NCI-H526 treated with DMSO at 0.1 percent for 48 hours (cell line): Measurements from ENCODE around the gene PDRG1.
A peak's percentile ranks its signal among the peaks of the same experiment; 100 is the strongest.
"Not testable (repeated sequence)": the region's sequence is repeated elsewhere in the genome, so short reads cannot be mapped to it uniquely, and the experiment has no call there.

Experiments used
- DNase-seq: peaks from one replicate; lab custom pipeline; 2025; lab: John Stamatoyannopoulos, UW

Gene PDRG1

DNA sequence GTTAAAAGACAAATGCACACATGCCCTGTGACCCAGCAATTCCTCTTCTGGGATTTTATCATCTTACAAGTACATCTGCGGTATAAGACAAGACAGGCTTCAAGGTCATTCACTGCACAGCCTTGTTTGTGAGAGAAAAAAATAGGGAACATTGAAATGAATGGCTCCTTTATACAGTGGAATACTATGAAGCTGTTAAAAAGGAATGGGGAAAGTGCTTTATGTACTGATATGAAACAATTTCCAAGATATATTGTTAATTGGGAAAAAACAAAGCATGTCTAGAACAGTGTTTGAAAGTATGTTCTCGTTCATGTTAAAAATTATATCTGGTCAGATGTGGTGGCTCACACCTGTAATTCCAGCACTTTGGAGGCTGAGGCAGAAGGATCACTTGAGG, 25.4 kb downstream of the PDRG1 start:
- DNase-seq, result no peak

GRCh38 chr20:31925631-31926030, 26.2 kb downstream of the PDRG1 start:
- no peak for DNase-seq

- no peak for DNase-seq
Measured at GRCh38 chr20:31924561-31924960, 27.3 kb downstream of the PDRG1 start.

GRCh38 chr20:31923388-31924331, 28.2 kb downstream of the PDRG1 start:
- DNase-seq, result no peak

DNA sequence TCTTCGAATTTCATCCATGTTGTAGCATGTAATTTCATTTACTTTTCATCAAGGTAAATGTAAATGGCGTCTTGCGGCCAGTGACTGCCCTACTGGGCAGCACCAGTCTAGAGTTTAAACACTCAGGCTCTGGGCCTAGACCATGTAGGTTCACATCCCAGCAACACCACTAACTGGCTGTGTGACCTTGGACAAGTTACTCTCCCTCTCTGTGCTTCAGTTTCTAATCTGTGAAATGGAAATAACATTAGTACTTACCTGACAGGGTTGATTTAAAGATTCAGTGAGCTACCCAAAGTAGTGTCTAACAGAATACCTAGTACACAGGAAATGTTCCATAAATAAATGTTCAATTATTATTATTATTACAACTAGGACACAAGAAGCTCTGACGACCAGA, 29.3 kb downstream of the PDRG1 start:
- DNase-seq, result no peak

- DNase-seq, result no peak
Measured at GRCh38 chr20:31922181-31922580, 29.7 kb downstream of the PDRG1 start.

GRCh38 chr20:31921480-31921879, 30.4 kb downstream of the PDRG1 start:
- DNase-seq, result not testable (repeated sequence)

DNA sequence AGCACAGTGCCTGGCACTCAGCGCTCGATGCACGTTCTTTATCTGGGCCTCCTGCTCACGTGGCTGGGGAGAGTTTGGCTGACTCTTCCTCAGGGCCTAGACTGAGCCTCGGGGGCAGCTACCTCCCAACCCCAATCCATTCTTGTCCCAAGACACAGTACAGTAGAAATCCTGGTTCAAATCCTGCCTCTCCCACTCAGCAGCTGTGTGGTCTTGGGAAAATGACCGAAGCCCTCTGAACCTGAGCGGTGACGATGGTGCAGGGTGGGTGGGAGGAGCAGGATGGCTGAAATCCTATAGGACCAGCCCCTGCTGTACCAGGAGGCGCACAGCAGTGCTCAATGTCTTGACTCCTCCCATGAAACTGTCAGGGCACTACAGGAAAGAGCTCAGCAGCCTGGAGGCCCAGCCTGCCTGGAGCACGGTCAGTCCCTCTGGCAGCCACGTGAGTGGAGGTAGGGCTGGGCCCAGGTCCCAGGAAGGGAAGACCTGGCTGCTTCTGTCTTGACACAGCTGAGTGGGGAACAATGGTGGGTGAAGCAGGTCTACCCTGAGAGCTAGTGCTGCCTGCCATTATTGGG, 31.5 kb downstream of the PDRG1 start:
- DNase-seq, result no peak

DNA sequence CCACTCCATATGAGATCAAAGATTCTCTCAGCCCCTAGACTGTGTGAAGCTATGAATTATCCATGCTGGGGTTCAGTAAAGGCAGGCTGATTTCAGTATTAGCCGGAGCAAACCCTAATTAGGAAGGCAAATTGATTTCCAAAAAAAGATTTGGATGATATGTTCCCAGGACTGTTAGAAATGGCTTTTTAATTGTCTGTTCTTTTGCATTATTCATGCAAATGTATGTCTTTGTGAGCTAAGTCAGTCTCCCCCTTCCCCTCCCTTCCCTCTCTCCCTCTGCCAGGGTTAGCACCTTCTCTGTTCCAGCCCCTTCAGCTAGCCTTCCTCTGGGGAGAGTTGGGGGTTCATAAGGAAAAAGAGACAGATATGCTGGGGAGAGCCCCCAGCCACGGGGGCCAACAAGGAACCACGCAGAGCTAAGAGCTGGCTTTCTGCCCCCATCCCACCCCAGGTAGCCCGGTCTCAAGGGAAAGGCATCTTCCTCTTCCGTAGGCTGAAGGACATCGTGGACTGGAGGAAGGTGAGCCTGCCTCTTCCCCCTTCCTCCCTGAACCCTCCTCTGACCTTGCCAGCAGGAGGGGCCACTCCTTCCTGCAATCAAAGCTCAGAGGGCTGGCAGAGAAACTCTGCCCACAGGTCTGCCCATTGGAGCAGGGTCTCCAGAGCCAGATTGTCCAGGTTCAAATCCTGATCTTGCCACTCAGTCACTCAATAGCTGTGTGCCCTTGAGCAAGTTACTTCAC, 32.3 kb downstream of the PDRG1 start:
- DNase-seq, result peak; percentile 5

DNA sequence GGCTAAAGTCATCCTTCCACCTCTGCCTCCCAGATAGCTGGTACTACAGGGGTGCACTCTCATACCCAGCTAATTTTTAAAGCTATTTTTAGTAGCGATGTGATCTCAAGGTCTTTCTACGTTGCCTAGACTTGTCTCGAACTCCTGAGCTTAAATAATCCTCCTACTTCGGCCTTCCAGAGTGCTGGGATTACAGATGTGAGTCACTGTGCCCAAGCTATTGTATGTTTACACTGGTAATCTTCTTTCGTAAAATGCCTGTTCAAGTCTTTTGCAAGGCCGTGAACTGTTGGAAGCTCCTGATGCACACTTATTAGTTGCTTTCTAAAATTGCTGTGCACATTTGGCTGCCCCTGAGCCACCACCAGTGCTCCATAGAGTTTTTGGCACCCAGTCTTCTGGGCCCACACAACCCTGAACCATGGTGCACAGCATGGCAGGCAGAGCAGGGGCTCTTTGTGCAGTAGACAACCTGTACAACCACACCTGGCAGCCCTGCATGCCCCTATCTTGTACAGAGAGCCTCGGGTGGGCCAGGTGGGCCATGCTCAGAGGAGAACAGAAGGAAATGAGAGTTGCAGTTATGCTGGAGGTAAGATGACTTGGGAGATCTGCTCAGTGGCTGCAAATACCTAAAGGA, 33.3 kb downstream of the PDRG1 start:
- no peak for DNase-seq

DNA sequence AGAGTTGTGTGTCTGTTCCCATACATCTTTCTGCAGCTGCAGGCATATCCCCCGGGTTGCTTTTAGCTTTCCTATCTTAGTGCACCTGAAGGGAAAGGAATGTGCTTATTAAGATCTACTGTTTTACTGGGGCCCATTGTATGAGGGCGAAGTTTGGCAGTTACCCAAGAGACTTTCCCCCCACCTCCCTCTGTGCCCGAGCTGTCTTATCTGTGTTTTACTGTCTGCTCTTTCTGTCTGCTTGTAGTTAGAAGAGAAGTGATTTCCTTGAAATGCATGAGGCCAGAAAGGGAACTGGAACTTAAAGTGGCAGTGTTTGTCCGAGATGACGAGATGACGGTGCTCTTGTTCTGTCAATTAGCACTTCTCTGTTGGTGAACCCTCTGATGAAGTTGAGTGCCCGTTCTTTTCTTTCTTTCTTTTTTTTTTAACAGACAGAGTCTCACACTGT, 33.9 kb downstream of the PDRG1 start:
- not testable (repeated sequence) for DNase-seq

DNA sequence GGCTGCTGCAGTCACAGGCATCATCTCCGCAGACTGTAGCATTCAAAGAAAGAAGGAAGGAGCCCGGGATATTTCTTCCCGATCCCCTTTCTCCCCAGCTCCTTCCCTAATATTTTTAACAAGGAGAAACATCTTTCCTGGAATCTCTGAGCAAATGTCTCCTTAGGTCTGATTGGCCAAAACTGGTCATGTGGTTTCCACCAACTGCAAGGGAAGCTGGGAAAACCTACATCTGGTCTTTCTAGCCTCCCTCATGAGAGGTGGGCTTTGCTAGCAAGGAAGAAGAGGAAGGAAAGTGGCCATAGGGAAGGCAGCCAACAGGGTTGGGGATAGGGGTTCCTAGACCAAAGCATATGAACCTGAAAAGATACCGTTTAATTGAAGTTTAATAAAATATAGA, 35.1 kb downstream of the PDRG1 start:
- no peak for DNase-seq

DNA sequence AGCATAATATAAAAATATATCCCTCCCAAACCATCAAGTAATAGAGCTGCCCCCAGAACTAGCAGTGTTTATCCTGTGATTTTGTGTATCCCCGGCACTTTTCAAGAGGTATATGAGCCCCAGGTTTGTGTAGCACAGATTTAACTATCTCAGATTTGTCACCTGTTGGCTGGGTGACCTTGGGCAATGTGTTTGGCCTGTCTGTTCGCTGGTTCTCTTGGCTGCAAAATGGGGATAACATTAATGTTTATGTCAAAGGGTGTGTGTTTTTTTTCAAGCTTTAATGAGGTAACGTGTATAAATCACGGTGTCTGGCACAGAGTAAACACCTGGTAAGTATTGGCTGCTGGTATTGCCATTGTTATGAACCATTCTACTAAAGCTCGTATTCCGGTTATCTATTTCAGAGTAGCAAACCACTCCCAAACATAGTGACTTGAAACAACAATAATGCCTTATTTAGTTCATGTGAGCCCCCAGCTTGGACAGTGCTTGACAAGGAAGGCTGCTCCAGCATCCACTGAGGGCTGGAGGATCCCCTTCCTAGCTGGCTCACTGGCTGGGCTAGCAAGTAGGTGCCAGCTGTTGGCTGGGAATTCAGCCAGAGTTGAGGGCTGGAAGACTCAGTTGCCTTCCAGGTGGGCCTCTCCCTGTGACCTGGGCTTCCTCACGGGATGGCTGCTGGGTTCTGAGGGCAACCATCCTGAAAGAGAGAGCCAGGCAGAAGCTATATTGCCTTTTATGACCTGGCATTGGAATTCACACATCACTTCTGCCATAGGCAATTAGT, 36.2 kb downstream of the PDRG1 start:
- no peak for DNase-seq

- no peak for DNase-seq
Measured at GRCh38 chr20:31914170-31914569, 37.7 kb downstream of the PDRG1 start.

GRCh38 chr20:31913431-31914157, 38.3 kb downstream of the PDRG1 start:
- DNase-seq, result no peak

DNA sequence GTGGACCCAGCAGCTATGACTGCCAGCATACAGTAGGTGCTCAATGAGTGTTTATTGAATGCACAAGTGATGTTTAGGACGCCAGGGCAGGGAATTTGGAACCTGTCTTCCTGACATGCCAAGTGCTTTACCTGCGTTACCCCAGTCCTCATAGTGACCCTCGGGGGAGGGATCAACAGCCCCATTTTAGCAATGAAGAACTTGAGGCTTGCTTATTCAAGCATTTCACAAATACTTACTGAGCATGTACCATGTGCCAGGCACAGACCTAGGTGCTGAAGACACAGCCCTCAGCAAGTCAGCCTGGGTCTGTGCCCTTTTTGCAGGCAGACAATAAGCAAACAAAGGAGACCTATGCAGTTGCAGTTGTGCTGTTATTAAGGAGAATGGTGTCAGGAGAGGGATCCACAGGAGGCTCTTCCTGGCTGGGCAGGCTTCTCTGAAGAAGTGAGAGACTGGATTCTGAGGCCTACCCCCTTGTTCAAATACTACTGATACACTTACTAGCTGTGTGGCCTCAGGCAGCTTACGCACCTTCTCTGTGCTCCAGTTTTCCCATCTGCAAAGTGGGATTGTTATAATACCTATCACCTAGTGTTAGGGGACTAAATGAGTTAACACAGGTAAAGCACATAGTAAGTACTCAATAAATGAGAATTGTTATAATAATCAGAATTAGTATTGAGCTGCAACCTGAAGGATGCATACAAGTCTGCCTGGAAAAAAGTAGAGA, 41.6 kb downstream of the PDRG1 start:
- no peak for DNase-seq

GRCh38 chr20:31909253-31910070, 42.4 kb downstream of the PDRG1 start:
- no peak for DNase-seq

GRCh38 chr20:31908424-31908823, 43.4 kb downstream of the PDRG1 start:
- no peak for DNase-seq

GRCh38 chr20:31908016-31908415, 43.8 kb downstream of the PDRG1 start:
- no peak for DNase-seq
